ENCODE results near the gene ANK3.

The ANK3 gene

DNA sequence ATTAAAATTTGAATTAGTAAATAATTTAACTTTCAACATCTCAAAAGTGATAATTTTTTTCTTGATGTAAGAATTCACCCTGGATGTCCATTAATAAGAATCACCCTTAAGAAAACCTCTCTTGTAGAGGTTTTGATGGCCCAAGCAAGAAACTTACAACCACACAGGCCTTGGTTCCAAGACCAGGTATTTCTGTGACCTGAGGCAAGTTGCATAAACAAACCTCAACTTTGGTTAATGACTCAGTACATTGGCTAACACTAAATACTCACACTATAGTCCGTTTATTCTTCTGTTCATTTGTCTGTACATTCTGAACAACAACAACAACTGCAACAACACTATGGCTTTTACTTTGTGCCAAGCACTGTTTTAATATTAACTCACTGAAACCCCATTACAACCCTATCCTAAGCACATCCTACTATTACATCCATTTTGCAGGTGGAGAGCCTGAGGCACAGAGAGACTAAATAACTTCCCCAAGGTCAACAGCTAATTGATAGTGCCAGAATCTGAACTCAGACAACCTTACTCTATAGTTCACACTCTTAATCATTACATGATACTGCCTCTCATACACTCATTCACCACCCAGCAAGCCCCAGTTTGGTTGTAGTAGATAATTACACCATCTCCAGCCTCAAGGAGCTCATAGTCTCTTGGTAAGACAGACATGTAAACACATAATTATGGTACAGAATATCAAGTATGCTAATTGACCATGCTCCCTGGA, 6.6 kb downstream of the ANK3 start:
- Mint-ChIP-seq H3K9me3 (no peaks in the 10 kb centered on the region), H3K27ac (no peak overlapping the region), H3K4me1 (ENCODE audit: low read depth in 2 of 2) (peaks cover 12 to 21% of the 10 kb centered on the region in 2 donors), H3K27me3 (no peaks in the 10 kb centered on the region), H3K4me3 (no peak overlapping the region), H3K36me3 (ENCODE audit: insufficient read depth) (no peaks in the 10 kb centered on the region)
- ATAC-seq (replicated peaks): no peak
- DNase-seq: no peak

DNA sequence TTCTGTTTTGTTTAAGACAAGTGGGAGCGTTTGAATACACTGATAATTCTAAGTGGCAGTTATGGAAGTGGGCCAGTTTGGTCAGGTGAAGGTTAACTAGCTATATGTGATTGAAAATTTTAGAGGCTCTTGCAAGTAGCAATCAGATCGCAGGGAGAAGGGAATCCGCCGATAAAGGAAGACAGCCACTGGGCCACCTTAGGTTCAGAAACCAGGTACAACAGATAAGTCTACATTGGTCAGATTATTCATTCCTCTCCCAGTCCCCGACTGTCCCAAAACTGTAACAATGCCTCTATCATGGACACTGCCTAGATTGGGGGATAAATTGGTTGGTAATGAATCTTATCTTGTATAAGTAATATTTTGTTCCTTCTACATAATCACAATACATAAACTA, 8.9 kb downstream of the ANK3 start:
- no peaks in the 10 kb centered on the region for H3K9me3 Mint-ChIP-seq
- H3K4me1 Mint-ChIP-seq (ENCODE audit: low read depth in 2 of 2): peaks cover 12 to 21% of the 10 kb centered on the region in 2 donors
- ATAC-seq (replicated peaks): no peak
- no peaks in the 10 kb centered on the region for H3K27me3 Mint-ChIP-seq
- H3K27ac Mint-ChIP-seq: no peak overlapping the region
- H3K36me3 Mint-ChIP-seq (ENCODE audit: insufficient read depth): no peaks in the 10 kb centered on the region
- no peak for DNase-seq
- no peak overlapping the region for H3K4me3 Mint-ChIP-seq

GRCh38 chr10:60377955-60378354, 11.7 kb downstream of the ANK3 start:
- Mint-ChIP-seq H3K27me3 (no peaks in the 10 kb centered on the region), H3K9me3 (no peaks in the 10 kb centered on the region), H3K4me3 (no peak overlapping the region), H3K36me3 (ENCODE audit: insufficient read depth) (no peaks in the 10 kb centered on the region), H3K27ac (no peak overlapping the region), H3K4me1 (ENCODE audit: low read depth in 2 of 2) (peaks cover 8 to 14% of the 10 kb centered on the region in 2 donors)
- ATAC-seq (replicated peaks) (no peak), DNase-seq (no peak)

- no peaks in the 10 kb centered on the region for H3K36me3 Mint-ChIP-seq (ENCODE audit: insufficient read depth)
- ATAC-seq (replicated peaks) (no peak), DNase-seq (no peak)
- H3K27ac Mint-ChIP-seq: no peak overlapping the region
- H3K4me3 Mint-ChIP-seq: no peak overlapping the region
- peaks cover 7 to 14% of the 10 kb centered on the region in 2 donors for H3K4me1 Mint-ChIP-seq (ENCODE audit: low read depth in 2 of 2)
- no peaks in the 10 kb centered on the region for H3K9me3 Mint-ChIP-seq
- H3K27me3 Mint-ChIP-seq: no peaks in the 10 kb centered on the region
Observed at GRCh38 chr10:60377042-60377352, 12.7 kb downstream of the ANK3 start.

- peaks cover 7 to 19% of the 10 kb centered on the region in 2 donors for H3K4me1 Mint-ChIP-seq (ENCODE audit: low read depth in 2 of 2)
- no peak overlapping the region for H3K4me3 Mint-ChIP-seq
- no peaks in the 10 kb centered on the region for H3K36me3 Mint-ChIP-seq (ENCODE audit: insufficient read depth)
- ATAC-seq (replicated peaks) (no peak), DNase-seq (no peak)
- no peak overlapping the region for H3K27ac Mint-ChIP-seq
- H3K9me3 Mint-ChIP-seq: no peaks in the 10 kb centered on the region
- no peaks in the 10 kb centered on the region for H3K27me3 Mint-ChIP-seq
Observed at GRCh38 chr10:60376221-60377041, 13.2 kb downstream of the ANK3 start.

DNA sequence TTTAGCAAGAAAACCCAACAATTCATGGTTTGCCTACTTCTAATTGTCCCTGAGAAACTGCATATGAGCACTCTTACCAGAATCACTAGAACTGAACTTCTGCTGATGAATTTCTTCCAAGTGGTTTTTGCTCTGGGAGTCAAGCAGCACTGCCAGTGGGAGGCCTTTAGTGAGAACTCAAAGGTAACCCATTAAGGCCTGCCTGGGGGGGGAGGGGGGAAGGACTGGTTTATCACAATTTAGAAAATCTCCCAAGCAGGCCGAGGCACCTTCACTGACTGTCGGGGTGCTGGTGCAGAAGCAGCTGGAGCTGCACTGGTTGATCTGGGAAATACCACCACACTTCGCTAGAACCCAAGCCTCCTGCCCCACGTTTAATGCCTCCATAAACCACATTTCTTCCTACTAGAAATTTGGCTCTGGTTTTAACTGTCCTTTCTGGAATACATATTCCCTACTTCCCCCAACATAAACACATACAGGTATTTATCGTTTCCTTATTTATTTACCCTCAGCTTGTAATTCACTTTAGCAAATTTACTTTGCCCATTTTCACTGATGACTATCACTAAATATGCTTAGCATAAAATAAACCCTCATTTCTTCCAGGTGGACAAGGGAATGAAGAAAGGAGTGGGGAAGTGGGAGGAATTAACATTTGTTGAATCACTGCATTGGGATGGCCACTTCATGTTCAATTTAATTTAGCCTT, 14.2 kb downstream of the ANK3 start:
- H3K9me3 Mint-ChIP-seq: no peaks in the 10 kb centered on the region
- no peak for ATAC-seq (replicated peaks)
- no peak overlapping the region for H3K27ac Mint-ChIP-seq
- no peaks in the 10 kb centered on the region for H3K27me3 Mint-ChIP-seq
- H3K4me3 Mint-ChIP-seq: no peak overlapping the region
- no peak for DNase-seq
- no peaks in the 10 kb centered on the region for H3K36me3 Mint-ChIP-seq (ENCODE audit: insufficient read depth)
- H3K4me1 Mint-ChIP-seq (ENCODE audit: low read depth in 2 of 2): peaks cover 7 to 24% of the 10 kb centered on the region in 2 donors

DNA sequence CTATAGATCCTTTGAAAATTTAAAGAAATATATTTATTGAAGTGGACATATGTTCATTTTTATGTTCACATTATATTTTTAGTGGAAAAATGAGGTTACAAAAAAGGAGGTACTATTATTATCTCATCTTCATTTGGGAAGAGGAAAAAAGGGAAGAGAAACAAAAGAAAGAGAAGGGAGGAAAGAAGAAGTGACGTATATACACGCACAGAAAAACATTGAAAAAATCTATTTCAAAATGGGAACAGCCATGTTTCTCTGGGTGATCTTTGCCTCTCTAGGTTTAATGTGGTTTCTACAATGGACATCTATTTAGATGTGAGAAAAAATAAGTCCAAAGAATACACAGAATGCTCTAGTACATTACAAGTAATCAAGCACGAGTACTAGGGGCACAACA, 14.8 kb downstream of the ANK3 start:
- H3K27me3 Mint-ChIP-seq: no peaks in the 10 kb centered on the region
- H3K9me3 Mint-ChIP-seq: no peaks in the 10 kb centered on the region
- peaks cover 7 to 24% of the 10 kb centered on the region in 2 donors for H3K4me1 Mint-ChIP-seq (ENCODE audit: low read depth in 2 of 2)
- no peak overlapping the region for H3K4me3 Mint-ChIP-seq
- no peak overlapping the region for H3K27ac Mint-ChIP-seq
- DNase-seq (no peak), ATAC-seq (replicated peaks) (no peak)
- no peaks in the 10 kb centered on the region for H3K36me3 Mint-ChIP-seq (ENCODE audit: insufficient read depth)

GRCh38 chr10:60372436-60372835, 17.2 kb downstream of the ANK3 start:
- Mint-ChIP-seq H3K27me3 (no peaks in the 10 kb centered on the region), H3K4me3 (no peak overlapping the region), H3K36me3 (ENCODE audit: insufficient read depth) (no peaks in the 10 kb centered on the region), H3K9me3 (no peaks in the 10 kb centered on the region), H3K27ac (no peak overlapping the region), H3K4me1 (ENCODE audit: low read depth in 2 of 2) (peaks cover 4 to 12% of the 10 kb centered on the region in 2 donors)
- ATAC-seq (replicated peaks) (no peak), DNase-seq (no peak)

GRCh38 chr10:60369547-60369930, 20.1 kb downstream of the ANK3 start:
- H3K27ac Mint-ChIP-seq: no peak overlapping the region
- H3K36me3 Mint-ChIP-seq (ENCODE audit: insufficient read depth): no peaks in the 10 kb centered on the region
- H3K4me1 Mint-ChIP-seq (ENCODE audit: low read depth in 2 of 2): peaks cover 4 to 12% of the 10 kb centered on the region in 2 donors
- no peaks in the 10 kb centered on the region for H3K9me3 Mint-ChIP-seq
- no peaks in the 10 kb centered on the region for H3K27me3 Mint-ChIP-seq
- ATAC-seq (replicated peaks) (no peak), DNase-seq (no peak)
- H3K4me3 Mint-ChIP-seq: no peak overlapping the region

- Mint-ChIP-seq H3K36me3 (ENCODE audit: insufficient read depth) (no peaks in the 10 kb centered on the region), H3K27me3 (no peaks in the 10 kb centered on the region), H3K27ac (no peak overlapping the region), H3K4me1 (ENCODE audit: low read depth in 2 of 2) (peaks cover 4 to 12% of the 10 kb centered on the region in 2 donors), H3K4me3 (no peak overlapping the region), H3K9me3 (no peaks in the 10 kb centered on the region)
- DNase-seq: no peak
- ATAC-seq (replicated peaks): no peak
Observed at GRCh38 chr10:60368875-60369546, 20.7 kb downstream of the ANK3 start.

- ATAC-seq (replicated peaks): no peak
- H3K27me3 Mint-ChIP-seq: no peaks in the 10 kb centered on the region
Observed at GRCh38 chr10:60367901-60368300, 21.8 kb downstream of the ANK3 start.

DNA sequence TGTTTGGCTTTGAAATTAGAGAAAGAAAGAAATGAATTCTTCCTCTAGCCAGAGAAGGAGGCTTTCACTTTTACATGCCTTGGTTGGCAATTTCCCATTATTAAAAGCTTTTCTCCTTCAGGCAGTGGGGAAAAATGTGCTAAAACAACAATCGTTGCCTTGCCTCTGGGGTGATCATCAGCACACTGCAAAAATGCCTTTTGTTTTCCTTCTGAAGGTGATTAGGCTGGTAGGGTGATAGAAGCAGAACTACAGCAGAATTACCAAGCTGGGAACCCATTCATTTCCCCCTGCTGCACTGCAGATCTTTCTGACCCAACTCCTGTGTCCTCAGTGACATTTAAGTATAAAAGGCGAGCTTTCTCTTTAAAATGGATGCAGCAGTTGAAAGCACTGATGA, 22.2 kb downstream of the ANK3 start:
- DNase-seq (no peak), ATAC-seq (replicated peaks) (no peak)
- H3K4me1 Mint-ChIP-seq (ENCODE audit: low read depth in 2 of 2): peaks cover 0 to 9% of the 10 kb centered on the region in 2 donors
- no peaks in the 10 kb centered on the region for H3K27me3 Mint-ChIP-seq
- no peaks in the 10 kb centered on the region for H3K9me3 Mint-ChIP-seq
- H3K36me3 Mint-ChIP-seq (ENCODE audit: insufficient read depth): no peaks in the 10 kb centered on the region
- no peak overlapping the region for H3K27ac Mint-ChIP-seq
- no peak overlapping the region for H3K4me3 Mint-ChIP-seq

More at GRCh38 chr10:60367901-60368300, 21.8 kb downstream of the ANK3 start:
- no peaks in the 10 kb centered on the region for H3K36me3 Mint-ChIP-seq (ENCODE audit: insufficient read depth)
- H3K4me1 Mint-ChIP-seq (ENCODE audit: low read depth in 2 of 2): peaks cover 0 to 9% of the 10 kb centered on the region in 2 donors
- DNase-seq: no peak
- no peak overlapping the region for H3K27ac Mint-ChIP-seq
- no peaks in the 10 kb centered on the region for H3K9me3 Mint-ChIP-seq
- no peak overlapping the region for H3K4me3 Mint-ChIP-seq

DNA sequence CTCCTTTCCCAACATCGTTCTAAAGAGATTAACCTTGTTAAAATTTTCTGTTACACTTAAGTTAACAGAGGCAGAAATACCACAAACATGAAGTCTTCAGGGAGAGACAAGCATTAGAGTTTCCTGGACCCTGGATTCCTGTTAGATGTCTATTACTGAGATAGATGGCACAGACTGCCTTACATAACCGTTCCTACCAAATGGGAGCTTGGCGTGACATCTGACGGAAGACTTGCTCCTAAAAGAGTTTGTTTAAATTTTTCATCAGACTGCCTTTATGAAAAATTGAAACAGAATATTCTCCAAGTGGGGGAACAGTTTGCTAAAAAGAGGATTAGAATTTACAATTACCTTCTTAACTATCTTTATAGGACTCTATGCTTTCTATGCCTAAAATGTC, 22.7 kb downstream of the ANK3 start:
- DNase-seq: no peak
- Mint-ChIP-seq H3K4me1 (ENCODE audit: low read depth in 2 of 2) (peaks cover 0 to 9% of the 10 kb centered on the region in 2 donors), H3K27me3 (no peaks in the 10 kb centered on the region), H3K36me3 (ENCODE audit: insufficient read depth) (no peaks in the 10 kb centered on the region), H3K9me3 (no peaks in the 10 kb centered on the region), H3K27ac (no peak overlapping the region), H3K4me3 (no peak overlapping the region)
- no peak for ATAC-seq (replicated peaks)

Data from effector memory CD8-positive, alpha-beta T cell (primary cell).